ENCODE measurements around the gene CHRNA3.

DNA sequence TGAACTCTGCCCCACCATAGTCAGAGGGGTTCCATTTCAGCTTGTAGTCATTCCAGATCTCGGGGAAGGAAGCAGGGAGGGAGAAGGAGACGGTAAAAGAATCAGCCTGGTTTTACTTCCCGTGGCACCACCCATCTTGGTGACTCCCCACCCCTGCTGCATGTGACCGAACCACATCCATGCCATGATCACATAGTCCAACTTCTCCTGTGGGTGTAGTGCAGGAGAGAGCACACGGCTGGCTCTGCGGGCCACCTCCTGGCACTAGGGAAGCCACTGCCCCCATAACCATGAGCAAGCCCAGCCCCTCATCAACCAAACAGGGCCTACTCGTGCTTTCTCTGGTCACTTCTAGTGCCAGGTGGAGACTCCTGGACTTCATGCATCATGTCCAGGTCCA is 3.7 kb downstream of the CHRNA3 start:
- TF ChIP-seq CTCF (IDR thresholded peaks at IDR 0.05) (no peak), EZH2 (IDR thresholded peaks at IDR 0.05) (no peak), EZH2phosphoT487 (IDR thresholded peaks at IDR 0.05) (no peak)

Measured in neural progenitor cell (in vitro differentiated cells).